Measurements from ENCODE around the gene SLC22A17.

Gene SLC22A17

GRCh38 chr14:23380976-23381375, 28.3 kb upstream of the SLC22A17 start:
- DNase-seq, result no peak

- no peak for DNase-seq
Measured at GRCh38 chr14:23380197-23380914, 27.7 kb upstream of the SLC22A17 start.

GRCh38 chr14:23379366-23380196, 26.9 kb upstream of the SLC22A17 start:
- DNase-seq, result no peak

GRCh38 chr14:23378612-23379220, 26.0 kb upstream of the SLC22A17 start:
- no peak for DNase-seq

- no peak for DNase-seq
Measured at GRCh38 chr14:23377573-23378563, 25.2 kb upstream of the SLC22A17 start.

GRCh38 chr14:23377198-23377550, 24.5 kb upstream of the SLC22A17 start:
- DNase-seq, result no peak

- no peak for DNase-seq
Measured at GRCh38 chr14:23376482-23377197, 24.0 kb upstream of the SLC22A17 start, which contains the start of gene CMTM5. Gene CMTM5, plus strand, starts transcription at chr14:23377046. Its CDS starts 206 bp downstream, at chr14:23377252.

- DNase-seq, result no peak
Measured at GRCh38 chr14:23375527-23376251, 23.0 kb upstream of the SLC22A17 start.

GRCh38 chr14:23373041-23373440, 20.4 kb upstream of the SLC22A17 start:
- no peak for DNase-seq

GRCh38 chr14:23372509-23372908, 19.8 kb upstream of the SLC22A17 start, which contains the start of gene IL25:
Gene IL25, plus strand, starts transcription at chr14:23372809.
- no peak for DNase-seq

GRCh38 chr14:23371865-23372264, 19.2 kb upstream of the SLC22A17 start:
- DNase-seq, result no peak

GRCh38 chr14:23370221-23370620, 17.5 kb upstream of the SLC22A17 start:
- no peak for DNase-seq

- DNase-seq, result no peak
Measured at GRCh38 chr14:23366426-23366921, 13.8 kb upstream of the SLC22A17 start.

GRCh38 chr14:23365732-23366425, 13.2 kb upstream of the SLC22A17 start:
- no peak for DNase-seq

GRCh38 chr14:23365036-23365731, 12.5 kb upstream of the SLC22A17 start, which contains the start of gene EFS:
Gene EFS, minus strand, starts transcription at chr14:23365172. Its CDS starts 147 bp downstream, at chr14:23365025.
- DNase-seq, result no peak

GRCh38 chr14:23364164-23365035, 11.7 kb upstream of the SLC22A17 start:
- no peak for DNase-seq

GRCh38 chr14:23362200-23362599, 9.5 kb upstream of the SLC22A17 start:
- no peak for DNase-seq

GRCh38 chr14:23361763-23362162, 9.1 kb upstream of the SLC22A17 start:
- DNase-seq, result no peak

All from MV-4-11 (cell line).